KOPT-K1 (cell line): ENCODE measurements around the gene DSCAM.
"Not testable (repeated sequence)": the region's sequence is repeated elsewhere in the genome, so short reads cannot be mapped to it uniquely, and the experiment has no call there.

ENCODE experiments used
- H3K27ac ChIP-seq: fragments of 200-600 bp; sonication (generic); 2 replicates; pipeline ENCODE4 v1.5.1; 2016; ENCODE audit warnings: antibody characterized with exemption, mild to moderate bottlenecking, low read depth, low read length; ENCODE audit not compliant: poor library complexity, severe bottlenecking
- H3K36me3 ChIP-seq: fragments of 200-600 bp; sonication (generic); 2 replicates; pipeline ENCODE4 v1.5.1; 2017; ENCODE audit warnings: antibody characterized with exemption, mild to moderate bottlenecking, low read length, moderate library complexity; ENCODE audit not compliant: insufficient read depth
- H3K9me3 ChIP-seq: fragments of 200-600 bp; sonication (generic); 2 replicates; pipeline ENCODE4 v1.5.1; 2017; ENCODE audit warnings: antibody characterized with exemption, low read length, mild to moderate bottlenecking; ENCODE audit not compliant: insufficient read depth, poor library complexity, severe bottlenecking

DSCAM gene

GRCh38 chr21:40463176-40463575 is 383.8 kb downstream of the DSCAM start:
- Histone ChIP-seq H3K9me3 (no peaks in the 10 kb centered on the region), H3K27ac (no peak overlapping the region), H3K36me3 (no peaks in the 10 kb centered on the region)

- no peak overlapping the region for H3K27ac ChIP-seq
- no peaks in the 10 kb centered on the region for H3K36me3 ChIP-seq
- H3K9me3 ChIP-seq = no peaks in the 10 kb centered on the region
Measured at GRCh38 chr21:40461008-40461407, 385.9 kb downstream of the DSCAM start.

GRCh38 chr21:40457741-40458140 is 389.2 kb downstream of the DSCAM start:
- Histone ChIP-seq H3K27ac (no peak overlapping the region), H3K9me3 (no peaks in the 10 kb centered on the region), H3K36me3 (no peaks in the 10 kb centered on the region)

GRCh38 chr21:40454057-40454456 is 392.9 kb downstream of the DSCAM start:
- no peaks in the 10 kb centered on the region for H3K36me3 ChIP-seq
- H3K27ac ChIP-seq = no peak overlapping the region
- H3K9me3 ChIP-seq = no peaks in the 10 kb centered on the region

- Histone ChIP-seq H3K9me3 (no peaks in the 10 kb centered on the region), H3K27ac (no peak overlapping the region), H3K36me3 (no peaks in the 10 kb centered on the region)
Measured at GRCh38 chr21:40453183-40453582, 393.8 kb downstream of the DSCAM start.

GRCh38 chr21:40452548-40452947 is 394.4 kb downstream of the DSCAM start:
- Histone ChIP-seq H3K36me3 (no peaks in the 10 kb centered on the region), H3K9me3 (no peaks in the 10 kb centered on the region), H3K27ac (no peak overlapping the region)

GRCh38 chr21:40447016-40447415 is 399.9 kb downstream of the DSCAM start:
- Histone ChIP-seq H3K9me3 (no peaks in the 10 kb centered on the region), H3K27ac (no peak overlapping the region), H3K36me3 (no peaks in the 10 kb centered on the region)

- H3K36me3 ChIP-seq = no peaks in the 10 kb centered on the region
- no peak overlapping the region for H3K27ac ChIP-seq
- H3K9me3 ChIP-seq = no peaks in the 10 kb centered on the region
Measured at GRCh38 chr21:40445349-40445921, 401.5 kb downstream of the DSCAM start.

GRCh38 chr21:40439581-40439980 is 407.4 kb downstream of the DSCAM start:
- H3K36me3 ChIP-seq, H3K9me3 ChIP-seq, H3K27ac ChIP-seq: not testable (repeated sequence)

- H3K27ac ChIP-seq = no peak overlapping the region
- H3K36me3 ChIP-seq = no peaks in the 10 kb centered on the region
- H3K9me3 ChIP-seq = peaks cover 9% of the 10 kb centered on the region
Measured at GRCh38 chr21:40438616-40439015, 408.3 kb downstream of the DSCAM start.

- H3K27ac ChIP-seq = no peak overlapping the region
- H3K36me3 ChIP-seq = no peaks in the 10 kb centered on the region
- peaks cover 9% of the 10 kb centered on the region for H3K9me3 ChIP-seq
Measured at GRCh38 chr21:40436261-40436660, 410.7 kb downstream of the DSCAM start.

GRCh38 chr21:40433538-40433937 is 413.4 kb downstream of the DSCAM start:
- no peaks in the 10 kb centered on the region for H3K9me3 ChIP-seq

GRCh38 chr21:40425981-40426380 is 421.0 kb downstream of the DSCAM start:
- H3K36me3 ChIP-seq = no peaks in the 10 kb centered on the region
- no peak overlapping the region for H3K27ac ChIP-seq
- peaks cover 3% of the 10 kb centered on the region for H3K9me3 ChIP-seq

More at GRCh38 chr21:40433538-40433937, 413.4 kb downstream of the DSCAM start:
- Histone ChIP-seq H3K27ac (no peak overlapping the region), H3K36me3 (no peaks in the 10 kb centered on the region)

- H3K27ac ChIP-seq = no peak overlapping the region
Measured at GRCh38 chr21:40422896-40423635, 423.9 kb downstream of the DSCAM start.

GRCh38 chr21:40421121-40421520 is 425.8 kb downstream of the DSCAM start:
- Histone ChIP-seq H3K9me3 (peaks cover 21% of the 10 kb centered on the region), H3K36me3 (no peaks in the 10 kb centered on the region), H3K27ac (no peak overlapping the region)

More at GRCh38 chr21:40422896-40423635, 423.9 kb downstream of the DSCAM start:
- H3K36me3 ChIP-seq = no peaks in the 10 kb centered on the region
- peaks cover 21% of the 10 kb centered on the region for H3K9me3 ChIP-seq

GRCh38 chr21:40416572-40416971 is 430.4 kb downstream of the DSCAM start:
- Histone ChIP-seq H3K9me3 (peaks cover 21% of the 10 kb centered on the region), H3K36me3 (no peaks in the 10 kb centered on the region), H3K27ac (no peak overlapping the region)
